T follicular helper cell (primary cell): ENCODE results near the gene MTF2.

Experiments
- DNase-seq: peaks from one replicate; pipeline ENCODE4 v3.0.0-alpha.2; 2020; ENCODE audit warnings: low read depth

The MTF2 gene

GRCh38 chr1:93186667-93187066 lies 107.6 kb downstream of the MTF2 start:
- DNase-seq = no peak
